Gastrocnemius medialis (tissue), 4 donors: ENCODE results near the gene TRIO.

Source experiments
- POLR2A ChIP-seq, 2 donors: fragments of 450-650 bp; IDR thresholded peaks; one replicate each; pipeline ENCODE4 v1.6.1; 2017; ENCODE audit warnings: antibody characterized with exemption in 2 of 2, mild to moderate bottlenecking in 2 of 2, moderate library complexity in 2 of 2
- TF ChIP-seq, protein P1 (sequence below), 5 experiments: fragments of 450-650 bp in 3 of 5; fragments of 200-600 bp in 2 of 5; sonication (generic) in 2 of 5; IDR thresholded peaks in 4 of 5; conservative IDR thresholded peaks in 1 of 5; 1 replicate in 4 of 5; 2 replicates in 1 of 5; pipeline ENCODE4 v1.5.1; 2016 to 2019; ENCODE audit warnings: antibody characterized with exemption in 5 of 5, mild to moderate bottlenecking in 3 of 5, moderate library complexity in 3 of 5

DNA sequence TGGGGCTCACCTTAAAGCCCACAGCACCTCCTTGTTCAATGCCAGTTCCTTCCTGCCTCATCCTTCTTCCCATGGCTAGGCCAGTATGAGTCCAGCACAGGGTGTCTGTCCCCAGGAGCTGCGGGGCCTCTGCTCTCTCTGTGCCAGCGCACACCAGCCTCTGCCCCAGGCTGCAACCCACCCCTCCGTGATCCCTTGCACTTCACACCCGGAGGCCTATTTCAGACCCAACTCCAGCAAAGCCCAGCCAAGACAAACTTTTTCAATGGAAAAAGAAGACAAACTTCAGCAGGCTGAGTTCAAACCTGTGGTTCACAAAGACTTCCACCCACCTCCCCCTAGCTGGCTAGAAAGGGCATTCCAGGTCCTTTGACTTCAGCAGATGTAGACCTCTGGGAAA lies 382.3 kb downstream of the TRIO start:
- no peak for TF ChIP-seq POLR2A (IDR thresholded peaks at IDR 0.05)
- TF ChIP-seq, protein P1, sequence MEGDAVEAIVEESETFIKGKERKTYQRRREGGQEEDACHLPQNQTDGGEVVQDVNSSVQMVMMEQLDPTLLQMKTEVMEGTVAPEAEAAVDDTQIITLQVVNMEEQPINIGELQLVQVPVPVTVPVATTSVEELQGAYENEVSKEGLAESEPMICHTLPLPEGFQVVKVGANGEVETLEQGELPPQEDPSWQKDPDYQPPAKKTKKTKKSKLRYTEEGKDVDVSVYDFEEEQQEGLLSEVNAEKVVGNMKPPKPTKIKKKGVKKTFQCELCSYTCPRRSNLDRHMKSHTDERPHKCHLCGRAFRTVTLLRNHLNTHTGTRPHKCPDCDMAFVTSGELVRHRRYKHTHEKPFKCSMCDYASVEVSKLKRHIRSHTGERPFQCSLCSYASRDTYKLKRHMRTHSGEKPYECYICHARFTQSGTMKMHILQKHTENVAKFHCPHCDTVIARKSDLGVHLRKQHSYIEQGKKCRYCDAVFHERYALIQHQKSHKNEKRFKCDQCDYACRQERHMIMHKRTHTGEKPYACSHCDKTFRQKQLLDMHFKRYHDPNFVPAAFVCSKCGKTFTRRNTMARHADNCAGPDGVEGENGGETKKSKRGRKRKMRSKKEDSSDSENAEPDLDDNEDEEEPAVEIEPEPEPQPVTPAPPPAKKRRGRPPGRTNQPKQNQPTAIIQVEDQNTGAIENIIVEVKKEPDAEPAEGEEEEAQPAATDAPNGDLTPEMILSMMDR (IDR thresholded peaks at IDR 0.05 in 4 of 5, conservative IDR thresholded peaks at IDR 0.05 in 1 of 5): no peak
